ENCODE results near the gene C4orf50. TPM values are rescaled to one million over a fixed set of nuclear protein-coding genes. Genes with fewer than 3 reads are reported as not detected.

C4orf50 gene
- total and polyA plus RNA-seq, 2 donors (not counting 1 experiment from before 2014, with no cell fraction given) = 0.02 TPM; not detected in 1

DNA sequence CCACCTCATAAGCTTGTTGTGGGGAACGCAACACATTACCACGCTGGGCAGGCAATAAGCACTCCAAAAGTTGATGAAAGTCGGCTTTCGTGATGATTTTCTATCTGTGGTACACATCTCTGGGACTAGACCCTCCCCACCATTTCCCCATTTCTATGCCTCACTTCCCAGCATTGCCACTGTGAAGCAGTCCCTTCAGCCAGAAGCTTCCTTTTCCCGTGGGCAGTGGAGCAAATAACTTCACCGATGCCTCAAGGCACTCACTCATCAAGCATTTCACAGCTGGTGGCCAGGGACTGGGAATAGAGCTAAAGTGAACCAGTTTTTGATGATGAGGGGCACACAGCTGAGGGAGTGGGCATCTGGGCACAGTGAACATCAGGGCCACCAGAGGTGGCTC, 18.9 kb downstream of the C4orf50 start:
- H3K4me1 ChIP-seq (ENCODE audit: control insufficient read depth in 2 of 2, insufficient read depth in 2 of 2, low read length in 2 of 2) = no peaks in the 10 kb centered on the region
- Mint-ChIP-seq H3K27ac (no peak overlapping the region), H3K9me3 (ENCODE audit: insufficient read depth) (no peaks in the 10 kb centered on the region), H3K4me3 (no peak overlapping the region), H3K27me3 (peaks cover 16% of the 10 kb centered on the region), H3K4me1 (no peaks in the 10 kb centered on the region)
- H3K4me2 ChIP-seq (replicated peaks; ENCODE audit: low read depth, low read length, poor library complexity, severe bottlenecking) = no peak overlapping the region
- CTCF ChIA-PET = interaction anchor here (1.1 to 3.2 kb wide), 3 partner anchors 10 to 328 kb away, joined by 3 to 10 read pairs (median 4); no protein-coding TSS in a partner anchor
- no peaks in the 10 kb centered on the region for H4K20me1 ChIP-seq (ENCODE audit: control insufficient read depth, insufficient read depth, low read length, poor library complexity, severe bottlenecking)
- 64% methylated on average over 5 of the region's 6 CpGs for WGBS (ENCODE audit: insufficient coverage)
- POLR2A ChIA-PET = no interaction called here
- H3K27me3 ChIP-seq (replicated peaks in 1 of 4; ENCODE audit: control extremely low read depth in 1 of 4, control insufficient read depth in 3 of 4, insufficient read depth in 4 of 4, low read length in 3 of 4) = no peaks in the 10 kb centered on the region
- no peak overlapping the region for H2AFZ ChIP-seq (ENCODE audit: insufficient read depth, low read depth, low read length, poor library complexity, severe bottlenecking)
- H3K9me3 ChIP-seq (ENCODE audit: control extremely low read depth in 1 of 3, control insufficient read depth in 2 of 3, insufficient read depth in 1 of 3, low read length in 2 of 3) = peaks cover 0 to 4% (median 0%) of the 10 kb centered on the region in 3 donors
- no peak overlapping the region for H3K4me3 ChIP-seq (ENCODE audit: control extremely low read depth in 1 of 5, extremely low read depth in 1 of 5, insufficient read depth in 1 of 5, low read depth in 2 of 5, low read length in 4 of 5)
- no peak for ATAC-seq (ENCODE audit: low read depth)
- intact Hi-C loops (cut with micrococcal nuclease) = no loop called here
- H3K36me3 ChIP-seq (replicated peaks in 1 of 2; ENCODE audit: control extremely low read depth in 1 of 2, control insufficient read depth in 1 of 2, extremely low read depth in 1 of 2, insufficient read depth in 2 of 2, low read length in 1 of 2) = no peaks in the 10 kb centered on the region
- H3K79me2 ChIP-seq (ENCODE audit: control insufficient read depth, insufficient read depth, low read length) = no peaks in the 10 kb centered on the region
- no peak for DNase-seq
- no peak overlapping the region for H3K9ac ChIP-seq (ENCODE audit: low read length)
- H3K27ac ChIP-seq (ENCODE audit: low read length in 2 of 2) = no peak overlapping the region
- TF ChIP-seq, protein P1, sequence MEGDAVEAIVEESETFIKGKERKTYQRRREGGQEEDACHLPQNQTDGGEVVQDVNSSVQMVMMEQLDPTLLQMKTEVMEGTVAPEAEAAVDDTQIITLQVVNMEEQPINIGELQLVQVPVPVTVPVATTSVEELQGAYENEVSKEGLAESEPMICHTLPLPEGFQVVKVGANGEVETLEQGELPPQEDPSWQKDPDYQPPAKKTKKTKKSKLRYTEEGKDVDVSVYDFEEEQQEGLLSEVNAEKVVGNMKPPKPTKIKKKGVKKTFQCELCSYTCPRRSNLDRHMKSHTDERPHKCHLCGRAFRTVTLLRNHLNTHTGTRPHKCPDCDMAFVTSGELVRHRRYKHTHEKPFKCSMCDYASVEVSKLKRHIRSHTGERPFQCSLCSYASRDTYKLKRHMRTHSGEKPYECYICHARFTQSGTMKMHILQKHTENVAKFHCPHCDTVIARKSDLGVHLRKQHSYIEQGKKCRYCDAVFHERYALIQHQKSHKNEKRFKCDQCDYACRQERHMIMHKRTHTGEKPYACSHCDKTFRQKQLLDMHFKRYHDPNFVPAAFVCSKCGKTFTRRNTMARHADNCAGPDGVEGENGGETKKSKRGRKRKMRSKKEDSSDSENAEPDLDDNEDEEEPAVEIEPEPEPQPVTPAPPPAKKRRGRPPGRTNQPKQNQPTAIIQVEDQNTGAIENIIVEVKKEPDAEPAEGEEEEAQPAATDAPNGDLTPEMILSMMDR (IDR thresholded peaks at IDR 0.05) = no peak
- TF ChIP-seq EZH2 (IDR thresholded peaks at IDR 0.05; ENCODE audit: borderline replicate concordance, insufficient read depth, low read depth, low read length, poor library complexity, severe bottlenecking) = no peak

DNA sequence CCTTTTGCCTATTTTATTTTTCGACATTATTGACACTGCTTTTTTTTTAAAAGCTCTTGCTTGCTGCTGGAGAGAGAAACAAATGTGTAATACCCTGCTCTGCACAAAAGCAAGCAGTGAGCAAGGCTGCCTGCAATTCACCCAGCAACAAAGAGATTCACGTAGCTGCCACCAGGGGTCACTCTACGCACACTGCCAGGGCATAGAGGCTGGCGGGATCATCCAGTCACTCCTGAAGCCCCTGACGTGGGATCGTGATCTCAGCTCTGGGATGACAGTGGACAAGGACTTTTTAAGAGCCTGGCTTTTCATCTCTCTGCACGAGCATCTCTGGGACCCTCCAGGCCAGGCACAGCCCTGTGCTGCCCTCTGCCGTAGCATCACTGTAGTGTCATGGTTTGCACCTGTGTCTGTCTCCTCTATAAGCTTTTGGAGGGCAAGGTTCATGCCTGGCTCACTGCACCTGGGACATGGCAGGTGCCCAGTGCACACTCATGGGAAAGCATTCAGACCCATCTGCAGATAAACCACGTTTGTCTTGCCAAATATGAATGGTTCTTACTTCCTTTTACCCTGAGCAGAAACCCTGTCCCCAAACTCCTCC, 19.8 kb downstream of the C4orf50 start:
- Mint-ChIP-seq H3K9me3 (ENCODE audit: insufficient read depth) (no peaks in the 10 kb centered on the region), H3K27me3 (peaks cover 16% of the 10 kb centered on the region), H3K27ac (no peak overlapping the region), H3K4me1 (no peaks in the 10 kb centered on the region), H3K4me3 (no peak overlapping the region)
- no peak overlapping the region for H2AFZ ChIP-seq (ENCODE audit: insufficient read depth, low read depth, low read length, poor library complexity, severe bottlenecking)
- ATAC-seq (ENCODE audit: low read depth) (no peak), DNase-seq (peak; percentile 42)
- no peak overlapping the region for H3K4me2 ChIP-seq (replicated peaks; ENCODE audit: low read depth, low read length, poor library complexity, severe bottlenecking)
- H3K79me2 ChIP-seq (ENCODE audit: control insufficient read depth, insufficient read depth, low read length) = no peaks in the 10 kb centered on the region
- no peaks in the 10 kb centered on the region for H3K4me1 ChIP-seq (ENCODE audit: control insufficient read depth in 2 of 2, insufficient read depth in 2 of 2, low read length in 2 of 2)
- 6% methylated on average over 8 of the region's 9 CpGs for WGBS (ENCODE audit: insufficient coverage)
- H3K9ac ChIP-seq (ENCODE audit: low read length) = no peak overlapping the region
- POLR2A ChIA-PET = no interaction called here
- H4K20me1 ChIP-seq (ENCODE audit: control insufficient read depth, insufficient read depth, low read length, poor library complexity, severe bottlenecking) = no peaks in the 10 kb centered on the region
- H3K36me3 ChIP-seq (replicated peaks in 1 of 2; ENCODE audit: control extremely low read depth in 1 of 2, control insufficient read depth in 1 of 2, extremely low read depth in 1 of 2, insufficient read depth in 2 of 2, low read length in 1 of 2) = no peaks in the 10 kb centered on the region
- H3K27me3 ChIP-seq (replicated peaks in 1 of 4; ENCODE audit: control extremely low read depth in 1 of 4, control insufficient read depth in 3 of 4, insufficient read depth in 4 of 4, low read length in 3 of 4) = no peaks in the 10 kb centered on the region
- H3K27ac ChIP-seq (ENCODE audit: low read length in 2 of 2) = no peak overlapping the region
- peaks cover 0 to 10% (median 0%) of the 10 kb centered on the region in 3 donors for H3K9me3 ChIP-seq (ENCODE audit: control extremely low read depth in 1 of 3, control insufficient read depth in 2 of 3, insufficient read depth in 1 of 3, low read length in 2 of 3)
- H3K4me3 ChIP-seq (ENCODE audit: control extremely low read depth in 1 of 5, extremely low read depth in 1 of 5, insufficient read depth in 1 of 5, low read depth in 2 of 5, low read length in 4 of 5) = no peak overlapping the region
- intact Hi-C loops (cut with micrococcal nuclease) = no loop called here
- CTCF ChIA-PET = interaction anchor here (0.6 to 3.2 kb wide), 12 partner anchors 9 to 332 kb away, joined by 3 to 10 read pairs (median 3); no protein-coding TSS in a partner anchor
- TF ChIP-seq, protein P1 (IDR thresholded peaks at IDR 0.05) = peak; percentile 85
- TF ChIP-seq EZH2 (IDR thresholded peaks at IDR 0.05; ENCODE audit: borderline replicate concordance, insufficient read depth, low read depth, low read length, poor library complexity, severe bottlenecking) = no peak
